Fibroblast of skin of right biceps (primary cell): ENCODE measurements around the gene CHI3L1.

ENCODE experiments used
- DNase-seq: peaks from one replicate; pipeline ENCODE4 v3.0.0-alpha.2; 2013

Gene CHI3L1

DNA sequence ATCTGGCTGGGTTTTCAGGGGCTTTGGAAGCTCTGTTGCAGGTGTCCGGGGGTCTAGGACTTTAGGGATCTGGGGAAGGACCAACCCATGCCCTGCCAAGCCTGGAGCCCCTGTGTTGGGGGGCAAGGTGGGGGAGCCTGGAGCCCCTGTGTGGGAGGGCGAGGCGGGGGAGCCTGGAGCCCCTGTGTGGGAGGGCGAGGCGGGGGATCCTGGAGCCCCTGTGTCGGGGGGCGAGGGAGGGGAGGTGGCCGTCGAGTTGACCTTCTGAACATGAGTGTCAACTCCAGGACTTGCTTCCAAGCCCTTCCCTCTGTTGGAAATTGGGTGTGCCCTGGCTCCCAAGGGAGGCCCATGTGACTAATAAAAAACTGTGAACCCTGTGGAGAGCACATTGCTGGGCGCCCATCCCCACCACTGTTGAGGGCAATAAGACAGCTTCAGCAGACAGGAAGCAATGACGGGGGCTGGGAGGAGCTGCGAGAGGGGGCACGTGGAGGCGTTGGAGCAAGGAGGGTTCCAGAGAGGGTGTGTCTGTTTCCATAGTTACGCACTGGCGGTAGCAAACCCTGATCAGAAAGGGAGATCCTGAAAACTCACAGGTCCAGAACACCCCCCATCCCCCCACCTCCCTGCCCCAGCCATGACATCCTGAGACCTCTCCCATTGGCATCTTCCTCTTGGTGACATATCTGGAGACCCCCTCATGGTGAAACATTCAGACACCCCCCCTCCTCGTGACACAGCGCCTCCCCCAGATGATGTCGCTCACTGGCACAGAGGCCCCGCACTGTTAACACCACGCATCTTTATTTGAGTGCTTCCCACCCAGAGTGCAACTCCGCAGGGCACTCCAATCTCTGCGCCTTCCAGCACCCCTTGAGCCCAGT lies 19.2 kb downstream of the CHI3L1 start:
- DNase-seq = peak; percentile 23

- no peak for DNase-seq
Measured at GRCh38 chr1:203166192-203166940, 20.1 kb downstream of the CHI3L1 start.

DNA sequence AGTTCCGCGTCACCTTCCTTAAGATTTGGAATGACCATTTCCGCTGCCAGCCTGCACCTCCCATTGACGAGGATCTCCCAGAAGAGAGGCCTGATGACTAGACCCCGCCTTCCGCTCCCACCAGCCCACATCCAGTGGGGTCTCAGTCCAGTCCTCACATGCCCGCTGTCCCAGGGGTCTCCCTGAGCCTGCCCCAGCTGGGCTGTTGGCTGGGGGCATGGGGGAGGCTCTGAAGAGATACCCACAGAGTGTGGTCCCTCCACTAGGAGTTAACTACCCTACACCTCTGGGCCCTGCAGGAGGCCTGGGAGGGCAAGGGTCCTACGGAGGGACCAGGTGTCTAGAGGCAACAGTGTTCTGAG lies 20.7 kb downstream of the CHI3L1 start:
- DNase-seq = no peak

- DNase-seq = no peak
Measured at GRCh38 chr1:203165101-203165799, 21.3 kb downstream of the CHI3L1 start.

- no peak for DNase-seq
Measured at GRCh38 chr1:203163891-203164635, 22.4 kb downstream of the CHI3L1 start.

DNA sequence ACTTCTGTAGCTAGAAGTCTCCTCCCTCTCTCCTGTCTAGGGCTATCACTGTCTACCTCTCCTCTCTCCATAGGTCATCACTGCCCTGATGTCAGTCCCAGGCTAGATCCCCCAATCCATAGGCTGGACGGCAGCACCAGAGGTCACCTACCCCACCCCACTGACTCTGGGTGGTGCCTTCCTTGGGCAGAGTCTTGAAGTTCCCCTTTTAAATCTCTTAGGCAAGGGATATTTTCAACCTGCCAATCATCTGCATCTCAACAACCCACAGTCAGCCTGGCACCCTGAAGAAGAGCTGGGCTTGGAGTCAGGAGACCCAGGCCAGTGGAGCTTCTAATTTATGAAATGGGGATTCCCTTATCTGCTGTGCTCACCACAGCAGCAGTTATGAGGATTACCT lies 24.1 kb downstream of the CHI3L1 start:
- no peak for DNase-seq

- no peak for DNase-seq
Measured at GRCh38 chr1:203161703-203162102, 24.8 kb downstream of the CHI3L1 start.

DNA sequence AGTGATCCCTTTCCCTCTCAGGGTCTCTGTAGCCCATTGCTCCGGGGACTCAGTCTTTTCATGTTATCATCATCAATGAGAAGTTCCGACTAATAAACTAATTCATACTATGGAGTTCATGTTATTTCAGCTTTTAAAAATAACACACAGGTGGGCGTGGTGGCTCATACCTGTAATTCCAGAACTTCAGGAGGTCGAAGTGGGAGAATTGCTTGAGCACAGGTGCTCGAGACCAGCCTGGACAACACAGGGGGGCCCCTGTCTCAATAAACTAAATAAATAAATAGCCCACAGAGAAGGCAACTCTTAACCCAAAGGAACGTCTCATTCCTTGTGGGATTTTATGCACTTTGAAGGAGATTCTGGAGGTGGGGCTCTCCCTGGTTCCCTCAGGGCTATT lies 25.3 kb downstream of the CHI3L1 start:
- DNase-seq = no peak

DNA sequence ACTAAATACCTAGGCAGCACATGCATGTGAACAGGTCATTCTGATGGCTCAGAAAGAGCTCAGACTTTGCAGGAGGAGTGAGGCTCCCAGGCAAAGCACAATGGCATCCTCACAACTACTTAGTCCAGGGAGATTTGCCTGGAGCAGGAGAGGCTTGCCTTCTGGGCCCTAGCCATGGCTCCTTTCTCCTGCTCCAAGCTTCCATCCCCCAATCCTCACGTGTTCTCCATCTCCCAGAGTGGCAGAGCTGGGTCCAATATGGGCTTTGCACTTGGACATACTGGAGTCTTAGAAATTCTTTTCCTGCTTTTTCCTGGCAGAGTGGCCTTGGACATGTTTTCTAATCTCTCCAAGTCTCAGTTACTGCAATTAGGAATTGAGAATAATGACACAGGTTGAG lies 26.7 kb downstream of the CHI3L1 start:
- DNase-seq = no peak

DNA sequence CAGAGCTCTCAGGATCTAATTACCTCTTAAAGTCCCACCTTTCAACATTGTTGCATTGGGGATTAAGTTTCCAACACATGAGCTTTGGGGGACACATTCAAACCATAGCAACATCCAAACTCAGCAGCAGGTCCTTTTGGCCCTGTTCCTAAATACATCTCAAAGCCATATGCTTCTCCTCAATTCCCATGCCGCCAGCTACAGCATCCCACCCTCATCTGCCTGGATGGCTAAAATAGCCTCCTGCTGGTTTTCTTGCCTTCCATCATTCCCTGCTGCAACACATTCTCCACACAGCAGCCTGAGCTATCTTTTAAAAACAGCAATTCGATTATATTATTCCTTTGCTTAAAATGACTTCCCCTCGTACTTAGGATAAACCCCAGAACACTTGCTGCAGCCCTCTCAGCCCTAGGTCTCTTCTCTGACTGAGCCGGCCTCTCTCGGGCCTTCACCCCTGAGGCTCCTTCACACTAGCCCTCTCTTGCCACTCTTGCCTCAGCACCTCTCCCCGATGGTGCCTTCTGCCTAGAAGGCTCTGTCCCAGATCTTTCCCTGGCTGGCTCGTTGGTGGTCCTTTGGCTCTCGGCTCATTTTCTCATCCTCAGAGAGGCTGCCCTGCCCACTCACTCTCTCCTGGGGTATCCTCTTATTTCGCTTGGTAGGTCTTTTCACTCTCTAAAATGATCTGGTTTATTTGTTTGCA lies 27.4 kb downstream of the CHI3L1 start:
- no peak for DNase-seq

DNA sequence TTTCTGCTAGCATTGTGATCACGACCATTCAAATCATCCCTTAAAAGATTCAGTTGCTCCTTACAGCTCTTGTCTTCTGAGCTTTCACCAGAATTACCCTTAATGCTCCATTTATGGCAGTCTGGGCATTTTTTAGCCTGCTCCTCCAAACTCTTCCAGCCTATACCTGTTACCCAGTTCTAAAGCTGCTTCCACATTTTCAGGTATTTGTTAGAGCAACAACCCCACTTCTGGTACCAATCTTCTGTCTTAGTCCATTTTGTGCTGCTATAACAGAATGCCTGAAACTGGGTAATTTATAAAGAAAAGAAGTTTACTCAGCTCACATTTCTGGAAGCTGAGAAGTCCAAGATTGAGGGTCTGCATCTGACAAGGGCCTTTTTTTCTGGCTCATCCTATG lies 28.1 kb downstream of the CHI3L1 start:
- DNase-seq = no peak

DNA sequence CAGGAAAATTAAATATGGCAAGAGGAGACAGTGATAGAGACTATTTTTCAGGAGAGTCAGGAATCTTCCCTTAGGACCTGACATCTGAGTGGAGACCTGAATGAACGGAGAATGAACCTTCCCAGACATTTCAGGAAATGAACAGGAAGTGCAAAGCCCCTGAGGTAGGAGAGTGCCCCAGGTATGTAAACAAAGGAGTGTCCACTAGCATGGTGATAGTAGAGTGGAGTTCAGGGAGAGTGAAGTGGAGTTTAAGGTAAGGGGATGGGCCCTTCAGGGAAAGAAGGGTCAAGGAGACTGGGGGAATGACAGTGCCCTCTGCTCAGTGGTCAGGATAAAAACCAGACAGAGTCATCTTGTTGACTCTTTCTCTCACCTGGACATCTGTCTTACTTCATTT lies 30.2 kb downstream of the CHI3L1 start:
- no peak for DNase-seq

DNA sequence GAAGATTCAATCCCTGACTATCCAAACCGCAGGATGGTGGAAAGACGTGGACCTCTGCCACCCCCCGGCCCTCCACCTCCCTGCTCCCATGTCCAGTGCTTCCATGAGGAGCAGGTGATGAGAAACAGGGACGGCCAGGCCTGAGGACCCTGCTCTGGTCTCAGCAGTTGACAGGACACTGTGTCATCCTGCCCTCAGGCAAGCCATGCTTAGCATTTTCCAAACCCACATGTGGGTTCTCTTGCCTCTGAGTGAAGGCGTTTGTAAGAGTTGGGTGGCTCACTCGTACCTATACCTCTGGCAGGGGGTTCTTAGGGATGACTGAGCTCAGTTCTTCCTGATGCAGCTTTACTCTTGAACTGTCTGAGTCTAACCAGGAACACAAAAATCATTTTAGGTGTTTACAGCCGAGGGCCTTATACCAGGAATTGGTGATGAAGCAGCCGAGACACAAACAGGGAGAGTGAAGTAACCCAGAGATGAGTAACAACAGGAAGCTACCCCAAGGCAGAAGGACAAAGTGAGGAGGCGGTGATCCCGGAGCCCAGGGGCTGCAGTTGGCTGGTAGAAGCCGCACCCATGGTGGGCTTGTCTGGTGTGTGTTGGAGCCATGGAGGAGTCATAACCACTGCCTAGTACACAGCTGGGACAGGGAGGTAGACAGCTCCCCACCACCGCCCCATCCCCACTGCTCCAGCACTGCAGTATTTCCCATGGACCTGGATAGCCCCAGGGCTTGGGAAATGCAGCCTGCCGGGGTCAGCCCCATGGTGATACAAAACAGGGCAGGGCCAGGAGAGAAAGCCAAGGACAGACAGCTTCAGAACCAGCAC lies 32.3 kb downstream of the CHI3L1 start:
- DNase-seq = peak; percentile 36

- DNase-seq = peak; percentile 11
Measured at GRCh38 chr1:203153051-203153988, 33.2 kb downstream of the CHI3L1 start.

DNA sequence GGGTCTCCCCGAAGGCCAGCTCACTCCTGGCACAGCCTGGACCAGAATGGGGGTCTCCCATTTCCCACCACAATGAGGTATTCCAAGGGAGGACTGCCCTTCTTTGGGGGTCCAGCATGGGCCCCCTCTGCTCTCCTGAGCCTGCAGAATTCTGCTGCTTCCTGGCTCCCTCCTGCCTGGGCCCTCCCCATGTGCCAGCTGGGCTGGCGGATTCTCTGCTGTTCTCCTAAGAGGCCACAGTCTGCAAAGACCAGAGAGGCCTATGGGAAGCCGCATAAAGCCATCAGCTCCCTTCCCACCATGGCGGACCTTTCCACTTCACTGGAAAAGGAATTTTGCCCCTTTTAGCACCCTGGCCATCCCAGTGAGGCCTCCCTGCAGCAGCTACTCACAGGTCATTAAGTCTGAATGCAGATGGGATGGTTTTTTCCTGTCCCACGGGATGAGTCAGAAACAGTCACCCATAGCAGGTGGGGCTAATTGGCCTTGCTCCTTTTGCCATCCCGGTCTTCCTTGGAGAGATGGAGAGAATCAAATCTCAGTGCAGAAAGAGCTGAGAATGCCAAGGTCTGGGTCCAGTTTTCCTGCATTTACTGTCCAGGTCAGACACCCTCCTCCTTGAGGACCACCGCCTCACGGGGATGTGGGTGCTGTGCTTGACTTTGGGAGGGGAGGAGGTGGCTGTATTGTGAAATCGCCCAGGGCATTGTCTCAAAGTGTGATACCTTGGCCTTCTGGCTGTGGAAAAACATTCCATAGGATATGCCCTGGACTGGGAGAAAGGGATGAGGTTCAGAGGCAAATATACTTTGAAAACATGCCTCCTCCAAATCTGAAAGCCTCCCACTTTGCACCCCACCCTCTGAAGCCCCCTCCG lies 34.1 kb downstream of the CHI3L1 start:
- peak; percentile 73 for DNase-seq

GRCh38 chr1:203151362-203152157 lies 34.9 kb downstream of the CHI3L1 start:
- no peak for DNase-seq

GRCh38 chr1:203150511-203151297 lies 35.8 kb downstream of the CHI3L1 start:
- DNase-seq = no peak
